Esophagus muscularis mucosa (tissue), 4 donors: Measurements from ENCODE around the gene ARL16. TPM values are rescaled to one million over a fixed set of nuclear protein-coding genes. Genes with fewer than 3 reads are reported as not detected.
A peak's percentile ranks its signal among the peaks of the same experiment; 100 is the strongest.

Experiments used
- DNase-seq: peaks from one replicate; pipeline ENCODE4 v3.0.0-alpha.2; 2017; ENCODE audit errors: extremely low spot score
- H3K27ac ChIP-seq, 4 donors: fragments of 200-600 bp; sonication (generic); replicated peaks in 1 of 4; 1 replicate in 3 of 4; 2 replicates in 1 of 4; pipeline ENCODE4 v1.5.1; 2016 to 2019; ENCODE audit warnings: mild to moderate bottlenecking in 1 of 4
- H3K27me3 ChIP-seq, 4 donors: fragments of 200-600 bp; sonication (generic); one replicate each; pipeline versions ENCODE4 v1.5.1 to v1.6.0; 2016 to 2019
- H3K36me3 ChIP-seq, 4 donors: fragments of 200-600 bp; sonication (generic); one replicate each; pipeline ENCODE4 v1.5.1; 2016 to 2019
- H3K4me1 ChIP-seq, 4 donors: fragments of 200-600 bp; sonication (generic); one replicate each; pipeline ENCODE4 v1.5.1; 2016 to 2019
- H3K4me3 ChIP-seq, 4 donors: fragments of 200-600 bp; sonication (generic); 1 replicate in 2 of 4; 2 replicates in 2 of 4; pipeline ENCODE4 v1.5.1; 2016 to 2019; ENCODE audit warnings: mild to moderate bottlenecking in 4 of 4, moderate library complexity in 1 of 4
- H3K9me3 ChIP-seq, 4 donors: fragments of 200-600 bp; sonication (generic); 1 replicate in 3 of 4; 2 replicates in 1 of 4; pipeline ENCODE4 v1.5.1; 2016 to 2019
- CTCF ChIP-seq, 3 experiments: fragments of 200-600 bp in 2 of 3; fragments of 450-650 bp in 1 of 3; sonication (generic) in 2 of 3; IDR thresholded peaks; one replicate each; pipeline ENCODE4 v1.5.1; 2017 to 2019; ENCODE audit warnings: antibody characterized with exemption in 3 of 3, mild to moderate bottlenecking in 2 of 3, moderate library complexity in 1 of 3
- EP300 ChIP-seq: sonication (generic); formaldehyde crosslinking; IDR thresholded peaks from one replicate; pipeline ENCODE4 v1.6.1; 2017; ENCODE audit warnings: antibody characterized with exemption
- POLR2A ChIP-seq: fragments of 450-650 bp; IDR thresholded peaks from one replicate; pipeline ENCODE4 v1.6.1; 2017; ENCODE audit warnings: antibody characterized with exemption, moderate library complexity, mild to moderate bottlenecking, low read depth
- POLR2AphosphoS5 ChIP-seq, 2 donors: sonication (generic); formaldehyde crosslinking; IDR thresholded peaks; one replicate each; pipeline ENCODE4 v1.6.1; 2017; ENCODE audit warnings: antibody characterized with exemption in 2 of 2
- WGBS: methylation state at CpG from one replicate; pipeline ENCODE4 v1.1.5; 2018; 5-methylcytosine and 5-hydroxymethylcytosine counted together
- intact Hi-C: fragments of 100-400 bp; cut with DNase I; formaldehyde crosslinking; loops from one replicate; pipeline ENCODE4 v1.15.1; 2023
- total RNA-seq, 4 donors: library from RNA; depleted of rRNA; stranded (reverse); fragments of >200 nt; gene quantifications; one replicate each; pipeline versions ENCODE4 v1.1.0 to v1.2.1, GENCODE V29; 2016

ARL16 gene
- total RNA-seq, 4 donors from 2014 or later, result 23.7 to 38.3 (median 27.3) TPM

- DNase-seq, result peak; percentile 98
- WGBS, result under 1% methylated on average over 42 of the region's 96 CpGs
- no peak for TF ChIP-seq EP300
- TF ChIP-seq POLR2A, result peak; percentile 55
- TF ChIP-seq POLR2AphosphoS5 (IDR thresholded peaks at IDR 0.05), result peak; percentile 96 to 99
- peaks cover 1 to 53% (median 37%) of the 10 kb centered on the region in 4 donors for H3K36me3 ChIP-seq
- H3K27me3 ChIP-seq, result no peaks in the 10 kb centered on the region
- peaks cover 21 to 35% (median 30%) of the 10 kb centered on the region in 4 donors for H3K4me1 ChIP-seq
- peak within 1 kb of the TSS; percentile 90 to 100 (median 96) for H3K4me3 ChIP-seq
- no peaks in the 10 kb centered on the region for H3K9me3 ChIP-seq
- peak within 1 kb of the TSS; percentile 79 to 93 (median 88) for H3K27ac ChIP-seq
- intact Hi-C loops, result loop anchor here (2.0 kb wide), 1 partner anchor 30 kb away; the partner anchor contains the start of genes NPLOC4 and TSPAN10
Measured at GRCh38 chr17:81666342-81667191, 17.0 kb downstream of the ARL16 start, which contains the start of the genes CCDC137 and OXLD1. CCDC137 (plus strand) TSS chr17:81666737; CDS start chr17:81666767, 30 bp downstream. OXLD1 (minus strand) TSS chr17:81666605; CDS start chr17:81666577, 28 bp downstream.

GRCh38 chr17:81666092-81666341, 17.6 kb downstream of the ARL16 start:
- intact Hi-C loops, result loop anchor here (2.0 kb wide), 1 partner anchor 29 kb away; the partner anchor contains the start of genes NPLOC4 and TSPAN10
- peak overlapping the region; percentile 79 to 93 (median 88) for H3K27ac ChIP-seq
- no peak for DNase-seq
- no peak for TF ChIP-seq POLR2A
- TF ChIP-seq EP300, result no peak
- no peak for TF ChIP-seq CTCF (IDR thresholded peaks at IDR 0.05)
- no peak for TF ChIP-seq POLR2AphosphoS5 (IDR thresholded peaks at IDR 0.05)
- H3K36me3 ChIP-seq, result peaks cover 0 to 48% (median 32%) of the 10 kb centered on the region in 4 donors
- H3K9me3 ChIP-seq, result no peaks in the 10 kb centered on the region
- peaks cover 21 to 35% (median 30%) of the 10 kb centered on the region in 4 donors for H3K4me1 ChIP-seq
- WGBS, result 0% methylated on average over 13 of the region's 16 CpGs
- H3K27me3 ChIP-seq, result no peaks in the 10 kb centered on the region
- H3K4me3 ChIP-seq, result peak overlapping the region; percentile 90 to 100 (median 96)

GRCh38 chr17:81665205-81666091, 18.1 kb downstream of the ARL16 start:
- peaks cover 21 to 35% (median 30%) of the 10 kb centered on the region in 4 donors for H3K4me1 ChIP-seq
- TF ChIP-seq POLR2A (no peak), EP300 (no peak), CTCF (IDR thresholded peaks at IDR 0.05) (no peak), POLR2AphosphoS5 (IDR thresholded peaks at IDR 0.05) (no peak)
- peaks cover 0 to 42% (median 27%) of the 10 kb centered on the region in 4 donors for H3K36me3 ChIP-seq
- H3K27me3 ChIP-seq, result no peaks in the 10 kb centered on the region
- DNase-seq, result no peak
- WGBS, result 12% methylated on average over 8 of the region's 30 CpGs
- intact Hi-C loops, result loop anchor here (2.0 kb wide), 1 partner anchor 29 kb away; the partner anchor contains the start of genes NPLOC4 and TSPAN10
- peak overlapping the region; percentile 90 to 100 (median 96) for H3K4me3 ChIP-seq
- no peaks in the 10 kb centered on the region for H3K9me3 ChIP-seq
- H3K27ac ChIP-seq, result peak overlapping the region; percentile 79 to 93 (median 88)

- DNase-seq, result no peak
- Histone ChIP-seq H3K4me3 (no peak overlapping the region), H3K27me3 (no peaks in the 10 kb centered on the region), H3K4me1 (peaks cover 21 to 35% (median 30%) of the 10 kb centered on the region in 4 donors), H3K27ac (no peak overlapping the region), H3K9me3 (no peaks in the 10 kb centered on the region), H3K36me3 (peaks cover 0 to 28% (median 13%) of the 10 kb centered on the region in 4 donors)
- intact Hi-C loops, result no loop called here
- 84% methylated on average over 7 of the region's 7 CpGs for WGBS
- TF ChIP-seq POLR2A (no peak), POLR2AphosphoS5 (IDR thresholded peaks at IDR 0.05) (no peak), CTCF (IDR thresholded peaks at IDR 0.05) (no peak), EP300 (no peak)
Measured at GRCh38 chr17:81664051-81664470, 19.5 kb downstream of the ARL16 start.
